Esophagus squamous epithelium (tissue), 4 donors: ENCODE data around the gene VAV3.

Source experiments
- CTCF ChIP-seq, 6 experiments: fragments of 450-650 bp in 4 of 6; fragments of 200-600 bp in 2 of 6; sonication (generic) in 2 of 6; IDR thresholded peaks; one replicate each; pipeline ENCODE4 v1.5.1; 2016 to 2019; ENCODE audit warnings: antibody characterized with exemption in 6 of 6, mild to moderate bottlenecking in 4 of 6, moderate library complexity in 4 of 6
- POLR2A ChIP-seq, 4 donors: fragments of 450-650 bp; IDR thresholded peaks; one replicate each; pipeline ENCODE4 v1.6.1; 2017; ENCODE audit warnings: antibody characterized with exemption in 4 of 4, mild to moderate bottlenecking in 4 of 4, moderate library complexity in 3 of 4

GRCh38 chr1:107690491-107690890, 274.5 kb downstream of the VAV3 start:
- TF ChIP-seq CTCF (IDR thresholded peaks at IDR 0.05), result no peak
- no peak for TF ChIP-seq POLR2A (IDR thresholded peaks at IDR 0.05)
